A172 (cell line): ENCODE measurements around the gene FAM171A2. TPM values are rescaled to one million over a fixed set of nuclear protein-coding genes. Genes with fewer than 3 reads are reported as not detected.

ENCODE experiments used
- DNase-seq: peaks from one replicate; pipeline ENCODE4 v3.0.0-alpha.2; 2015; ENCODE audit warnings: low spot score
- total RNA-seq: library from RNA; depleted of rRNA; stranded (reverse); fragments of >200 nt; shearing (Covaris generic); gene quantifications from 2 replicates; pipeline ENCODE4 v1.2.3, GENCODE V29; 2014; rRNA removed

FAM171A2 gene
- total RNA-seq, 1 experiment from 2014 or later, result 31.1 TPM

DNA sequence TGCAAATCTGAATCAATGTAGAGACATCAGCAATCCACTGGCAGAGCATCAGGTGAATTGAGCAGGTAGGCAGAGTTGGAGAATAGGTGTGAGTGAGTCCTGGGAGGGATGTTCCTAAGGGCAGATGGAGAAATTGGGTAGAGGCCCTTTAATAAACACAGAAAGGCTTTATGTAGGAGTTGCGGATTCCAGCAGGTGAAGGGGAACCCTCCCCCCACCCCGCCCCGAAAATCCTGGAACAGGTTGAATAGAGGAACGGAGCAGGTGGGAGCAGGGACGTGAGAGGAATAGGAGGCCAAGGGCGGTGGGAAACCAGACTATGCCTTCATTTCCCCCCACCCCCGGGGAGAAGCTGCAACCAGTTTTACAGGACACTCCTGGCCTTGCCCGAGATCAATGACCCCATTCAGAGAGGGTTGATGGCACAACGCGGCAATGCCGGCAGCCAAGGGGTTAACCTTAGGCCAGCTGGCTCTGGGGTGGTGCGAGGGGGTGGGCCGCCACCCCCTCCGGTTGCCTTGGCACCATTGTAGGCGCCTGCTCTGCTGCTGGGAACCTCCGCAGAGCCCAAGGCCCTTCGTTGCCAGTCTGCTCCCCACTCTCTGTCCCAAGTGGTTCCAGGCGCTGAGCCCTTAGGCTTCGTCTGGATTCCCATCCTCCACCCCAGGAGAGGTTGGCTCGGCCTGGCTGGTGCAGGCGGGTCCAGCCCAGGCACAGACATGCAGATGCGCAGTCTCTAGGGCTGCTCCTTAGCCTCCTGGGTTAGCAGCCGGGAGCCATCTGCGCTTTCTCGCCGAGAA lies 56.1 kb downstream of the FAM171A2 start:
- DNase-seq, result peak; percentile 45

DNA sequence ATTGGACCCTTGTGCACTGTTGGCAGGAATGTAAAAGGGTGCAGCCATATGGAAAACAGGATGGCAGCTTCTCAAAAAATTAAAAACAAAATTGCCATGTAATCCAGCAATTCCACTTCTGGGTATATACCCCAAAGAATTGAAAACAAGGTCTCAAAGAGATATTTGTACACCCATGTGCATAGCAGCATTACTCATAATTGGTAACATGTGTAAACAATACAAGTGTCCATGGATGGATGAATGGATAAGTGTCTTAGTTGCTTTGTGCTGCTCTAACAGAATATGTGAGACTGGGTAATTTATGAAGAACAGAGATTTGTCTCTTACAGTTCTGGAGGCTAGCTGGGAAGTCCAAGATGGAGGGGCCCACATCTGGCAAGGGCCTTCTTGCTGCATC lies 59.0 kb downstream of the FAM171A2 start:
- DNase-seq, result no peak

Other genes starting within 250 kb of the FAM171A2 start
- 33.8 and 41.0 TPM in 2 replicates for gene HDAC5, start 240.2 kb downstream of the FAM171A2 start, total RNA-seq
- 4.9 and 7.7 TPM in 2 replicates for gene HROB, start 221.9 kb downstream of the FAM171A2 start, total RNA-seq
- 0.29 TPM in 1 of 2 replicates, not detected in the other for gene ASB16, start 193.1 kb downstream of the FAM171A2 start, total RNA-seq
- 32.9 and 33.7 TPM in 2 replicates for gene TMUB2, start 176.9 kb downstream of the FAM171A2 start, total RNA-seq
- gene ATXN7L3, start 164.0 kb downstream of the FAM171A2 start, total RNA-seq, result 44.3 and 54.5 TPM in 2 replicates
- gene UBTF, start 144.2 kb downstream of the FAM171A2 start, total RNA-seq, result 67.4 and 75.3 TPM in 2 replicates
- not detected in 2 replicates for gene SLC4A1, start 95.7 kb downstream of the FAM171A2 start, total RNA-seq
- 0.86 TPM in 1 of 2 replicates, not detected in the other for gene RUNDC3A, start 55.3 kb downstream of the FAM171A2 start, total RNA-seq
- gene SLC25A39, start 39.0 kb downstream of the FAM171A2 start, total RNA-seq, result 190 and 199 TPM in 2 replicates
- 285 and 293 TPM in 2 replicates for gene GRN, start 18.6 kb downstream of the FAM171A2 start, total RNA-seq
- 0.05 and 0.36 TPM in 2 replicates for gene ITGA2B, start 25.8 kb upstream of the FAM171A2 start, total RNA-seq
- gene GPATCH8, start 139.6 kb upstream of the FAM171A2 start, total RNA-seq, result 13.6 and 19.3 TPM in 2 replicates
- 18.2 and 24.4 TPM in 2 replicates for gene FZD2, start 193.6 kb upstream of the FAM171A2 start, total RNA-seq